Skin epidermis (tissue), 12 donors: Measurements from ENCODE around the gene PPIH.
"Not testable (repeated sequence)": the region's sequence is repeated elsewhere in the genome, so short reads cannot be mapped to it uniquely, and the experiment has no call there.

Experiments
- H3K27ac ChIP-seq, 21 experiments: fragments of 200-600 bp; sonication (generic) in 11 of 21; one replicate each; pipeline ENCODE4 v1.5.0; 2020; ENCODE audit warnings: mild to moderate bottlenecking in 3 of 21, inconsistent platforms in 2 of 21, moderate library complexity in 2 of 21
- H3K4me3 ChIP-seq, 7 experiments: fragments of 200-600 bp; sonication (generic) in 2 of 7; one replicate each; pipeline ENCODE4 v1.5.0; 2020; ENCODE audit warnings: inconsistent platforms in 2 of 7, mild to moderate bottlenecking in 2 of 7, moderate library complexity in 1 of 7

Gene PPIH

DNA sequence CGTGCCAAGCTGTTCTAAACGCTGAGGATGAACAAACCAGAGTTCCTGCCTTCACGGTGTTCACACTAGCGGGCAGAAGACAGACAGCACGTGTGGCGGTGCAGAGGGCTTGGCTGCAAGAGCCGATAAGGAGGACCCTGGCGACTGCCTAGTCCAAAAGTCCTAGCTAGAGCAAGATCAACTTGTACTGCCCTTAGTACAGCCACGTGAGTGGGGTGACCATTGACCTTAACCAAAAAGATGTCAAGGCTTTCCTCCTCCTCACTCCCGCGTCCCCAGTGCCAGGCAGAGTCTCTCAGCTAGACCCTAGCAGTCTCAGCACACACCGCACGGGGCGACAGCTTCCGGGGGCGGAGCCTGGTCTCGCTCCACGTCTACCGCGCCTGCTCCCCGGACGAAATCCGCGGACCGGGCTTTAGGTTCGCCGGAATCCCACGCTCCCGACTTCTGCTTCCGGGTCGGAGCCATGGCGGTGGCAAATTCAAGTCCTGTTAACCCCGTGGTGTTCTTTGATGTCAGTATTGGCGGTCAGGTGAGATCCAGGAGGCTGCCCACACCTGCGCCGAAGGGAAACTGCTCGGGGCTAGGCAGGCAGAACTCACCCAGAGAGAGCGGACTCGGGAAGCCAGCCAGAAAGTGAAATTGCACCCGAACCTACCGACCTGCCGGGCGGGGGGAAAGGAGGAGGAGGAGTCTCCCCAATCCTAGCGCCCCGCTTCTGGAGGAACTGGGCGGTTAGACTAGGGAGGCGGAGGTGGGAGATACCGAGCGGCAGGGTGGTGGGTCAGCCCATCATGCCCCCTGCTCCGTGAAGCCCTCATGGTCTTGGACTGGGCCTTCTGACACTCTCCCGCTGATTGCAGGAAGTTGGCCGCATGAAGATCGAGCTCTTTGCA lies at the start of gene PPIH:
PPIH (plus strand) TSS at position 443 of the 896 bp plus-strand sequence; CDS start at position 467, 24 bp downstream.
- Histone ChIP-seq H3K4me3 (peak within 1 kb of the TSS; percentile 58 to 94 (median 73)), H3K27ac (peak within 1 kb of the TSS in 20 of 21 experiments; percentile 59 to 92 (median 82))

GRCh38 chr1:42613803-42614131 lies 44.5 kb upstream of the PPIH start:
- Histone ChIP-seq H3K4me3 (no peak overlapping the region), H3K27ac (no peak overlapping the region)

GRCh38 chr1:42618866-42619265 lies 39.4 kb upstream of the PPIH start:
- H3K27ac ChIP-seq: no peak overlapping the region
- H3K4me3 ChIP-seq: no peak overlapping the region

DNA sequence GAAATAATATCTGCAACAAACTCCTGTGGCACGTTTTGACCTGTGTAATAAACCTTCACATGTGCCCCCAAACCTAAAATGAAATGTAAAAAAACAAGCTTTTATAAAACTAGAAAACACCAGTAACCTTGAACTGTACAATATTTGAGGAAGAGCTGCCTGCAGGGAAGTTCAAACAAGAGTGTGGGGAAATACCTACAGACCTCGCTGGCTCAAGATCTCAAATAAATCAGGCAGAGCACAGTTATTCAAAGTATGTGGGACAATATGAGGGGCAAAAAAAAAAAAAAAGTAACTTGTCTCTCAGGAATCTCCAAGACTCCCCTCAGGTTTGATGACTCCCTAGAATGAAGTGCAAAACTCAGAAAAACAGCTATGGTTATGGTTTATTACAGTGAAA lies 37.9 kb upstream of the PPIH start:
- Histone ChIP-seq H3K4me3 (no peak overlapping the region), H3K27ac (no peak overlapping the region)

DNA sequence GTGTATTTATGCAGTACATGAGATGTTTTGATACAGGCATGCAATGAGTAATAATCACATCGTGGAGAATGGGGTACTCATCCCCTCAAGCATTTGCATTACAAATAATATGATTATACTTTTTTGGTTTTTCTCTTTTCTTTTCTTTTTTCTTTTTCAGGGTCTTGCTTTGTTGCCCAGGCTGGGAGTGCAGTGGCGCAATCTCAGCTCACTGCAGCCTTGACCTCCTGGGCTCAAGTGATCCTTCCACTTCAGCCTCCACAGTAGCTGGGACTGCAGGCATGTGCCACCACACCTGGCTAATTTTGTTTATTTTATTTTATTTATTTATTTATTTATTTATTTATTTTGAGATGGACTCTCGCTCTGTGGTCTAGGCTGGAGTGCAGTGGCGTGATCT lies 37.0 kb upstream of the PPIH start:
- not testable (repeated sequence) for H3K4me3 ChIP-seq

DNA sequence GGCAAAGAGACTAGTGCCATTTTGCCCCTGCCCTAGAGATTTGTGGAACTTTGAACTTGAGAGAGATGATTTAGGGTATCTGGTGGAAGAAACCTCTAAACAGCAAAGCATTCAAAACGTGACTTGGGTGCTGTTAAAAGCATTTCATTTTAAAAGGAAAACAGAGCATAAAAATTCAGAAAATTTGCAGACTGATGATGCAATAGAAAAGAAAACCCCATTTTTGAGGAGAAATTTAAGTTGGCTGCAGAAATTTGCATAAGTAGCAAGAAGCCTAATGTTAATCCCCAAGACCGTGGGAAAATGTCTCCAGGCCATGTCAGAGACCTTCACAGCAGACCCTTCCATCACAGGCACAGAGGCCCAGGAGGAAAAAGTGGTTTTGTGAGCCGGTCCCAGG lies 31.0 kb upstream of the PPIH start:
- H3K4me3 ChIP-seq, H3K27ac ChIP-seq: not testable (repeated sequence)

More for the DNA sequence above, 37.0 kb upstream of the PPIH start:
- not testable (repeated sequence) for H3K27ac ChIP-seq

GRCh38 chr1:42639116-42639515 lies 19.1 kb upstream of the PPIH start:
- H3K4me3 ChIP-seq: no peak overlapping the region
- H3K27ac ChIP-seq: no peak overlapping the region

DNA sequence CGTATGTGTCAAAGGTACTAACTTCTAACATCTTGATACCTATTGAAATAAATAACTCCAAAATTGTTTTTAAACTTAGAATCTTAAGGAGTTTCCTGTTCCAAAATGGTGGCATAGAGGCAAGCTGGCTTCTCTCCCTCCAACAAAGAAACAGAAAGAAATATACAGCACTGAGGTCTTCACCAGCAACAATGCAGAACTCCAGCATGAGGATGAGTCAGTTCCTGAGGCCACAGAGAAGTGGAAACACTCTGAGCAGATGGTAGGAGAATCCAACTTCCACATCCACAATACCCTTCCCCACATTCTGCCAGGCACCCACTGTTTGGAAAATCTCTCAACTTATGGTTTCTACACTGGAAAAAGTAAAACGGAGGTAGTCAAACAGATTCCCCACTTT lies 12.2 kb upstream of the PPIH start:
- no peak overlapping the region for H3K4me3 ChIP-seq
- H3K27ac ChIP-seq: no peak overlapping the region

DNA sequence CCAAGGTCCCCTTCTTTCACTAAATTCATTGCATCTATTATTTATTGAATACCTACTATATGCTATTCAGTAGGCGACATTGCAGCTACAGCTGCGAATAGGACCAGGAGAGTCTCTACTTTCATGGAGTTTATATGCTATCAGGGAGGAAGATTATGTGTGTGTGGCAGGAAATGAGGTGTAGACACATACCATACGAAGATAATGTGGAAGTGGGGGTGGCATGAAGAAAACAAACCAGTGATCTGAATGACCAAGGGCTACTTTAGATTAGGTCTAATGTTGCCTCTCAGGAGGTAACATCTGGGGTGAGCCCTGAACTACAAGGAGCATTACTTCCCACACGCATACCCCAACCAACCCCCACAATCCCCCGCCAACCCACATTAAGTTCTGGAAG lies 1.0 kb upstream of the PPIH start:
- Histone ChIP-seq H3K4me3 (peak overlapping the region in 2 of 7 experiments; percentile 61 to 70), H3K27ac (peak overlapping the region in 11 of 21 experiments; percentile 70 to 91 (median 83))

DNA sequence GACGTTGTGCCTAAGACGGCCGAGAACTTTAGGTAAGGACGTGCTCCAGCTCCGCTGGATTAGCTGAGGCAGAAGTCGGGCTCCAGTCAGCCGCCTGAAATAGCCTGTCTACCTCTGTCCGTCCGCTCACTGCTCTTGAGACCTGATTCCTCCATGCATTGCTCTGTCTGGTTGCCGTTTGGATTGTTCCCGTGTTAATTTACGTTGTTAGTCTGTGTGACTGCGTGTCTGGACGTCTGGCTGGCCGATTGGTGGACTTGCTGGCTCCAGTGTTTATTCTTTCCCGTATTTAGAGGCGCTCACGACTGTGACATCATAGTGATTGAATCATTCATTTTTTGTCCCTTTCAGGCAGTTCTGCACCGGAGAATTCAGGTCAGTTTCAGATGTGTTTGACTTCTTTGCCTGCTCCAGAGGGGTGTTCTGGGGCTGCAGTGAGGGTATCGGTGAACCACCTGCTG lies 684 bp downstream of the PPIH start:
- H3K27ac ChIP-seq: peak overlapping the region in 20 of 21 experiments; percentile 41 to 92 (median 82)
- H3K4me3 ChIP-seq: peak overlapping the region; percentile 58 to 94 (median 73)

GRCh38 chr1:42660907-42661500 lies 2.8 kb downstream of the PPIH start:
- no peak overlapping the region for H3K4me3 ChIP-seq
- no peak overlapping the region for H3K27ac ChIP-seq

DNA sequence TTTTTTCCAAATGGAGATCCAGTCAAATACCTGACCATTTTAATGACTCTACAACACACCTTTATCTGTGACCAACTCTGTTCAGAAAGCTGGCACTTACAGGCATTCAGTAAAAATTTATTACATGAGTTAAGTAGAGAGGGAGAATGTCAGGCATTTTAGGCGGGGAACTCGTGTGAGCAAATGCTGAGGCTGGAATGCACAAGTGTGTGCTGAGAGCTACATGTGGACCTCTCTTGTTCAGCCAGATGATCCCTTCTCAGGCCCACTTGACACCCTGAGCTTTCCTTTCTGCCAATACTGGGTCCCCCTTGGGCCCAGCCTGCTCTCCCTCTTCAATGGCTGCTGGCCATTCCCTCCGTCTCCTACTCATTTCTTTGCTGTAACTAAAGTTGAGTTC lies 11.7 kb downstream of the PPIH start:
- H3K27ac ChIP-seq: no peak overlapping the region

GRCh38 chr1:42670425-42670824 lies 12.2 kb downstream of the PPIH start:
- no peak overlapping the region for H3K27ac ChIP-seq

More for the DNA sequence above, 11.7 kb downstream of the PPIH start:
- H3K4me3 ChIP-seq: no peak overlapping the region

DNA sequence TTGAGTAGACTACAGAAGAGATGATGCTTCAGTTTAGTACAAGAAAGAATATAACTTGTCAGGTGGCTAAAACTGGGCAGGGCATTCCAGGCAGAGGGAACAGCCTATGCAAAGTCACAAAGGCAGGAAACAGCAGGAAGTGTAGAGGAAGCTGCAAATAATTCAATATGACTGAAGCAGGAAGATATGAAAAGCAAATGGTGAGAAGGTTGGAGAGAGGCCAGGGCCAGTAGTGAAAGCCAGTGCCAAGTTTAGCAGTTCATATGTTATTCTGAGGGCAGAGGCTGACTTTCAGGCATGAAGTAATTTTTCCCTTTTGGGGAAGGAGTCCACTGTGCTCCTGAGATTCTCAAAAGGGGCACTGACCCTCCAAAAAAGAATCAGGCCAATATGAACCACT lies 16.0 kb downstream of the PPIH start:
- Histone ChIP-seq H3K4me3 (no peak overlapping the region), H3K27ac (peak overlapping the region in 1 of 21 experiments; percentile 30)

More at GRCh38 chr1:42670425-42670824, 12.2 kb downstream of the PPIH start:
- H3K4me3 ChIP-seq: no peak overlapping the region

DNA sequence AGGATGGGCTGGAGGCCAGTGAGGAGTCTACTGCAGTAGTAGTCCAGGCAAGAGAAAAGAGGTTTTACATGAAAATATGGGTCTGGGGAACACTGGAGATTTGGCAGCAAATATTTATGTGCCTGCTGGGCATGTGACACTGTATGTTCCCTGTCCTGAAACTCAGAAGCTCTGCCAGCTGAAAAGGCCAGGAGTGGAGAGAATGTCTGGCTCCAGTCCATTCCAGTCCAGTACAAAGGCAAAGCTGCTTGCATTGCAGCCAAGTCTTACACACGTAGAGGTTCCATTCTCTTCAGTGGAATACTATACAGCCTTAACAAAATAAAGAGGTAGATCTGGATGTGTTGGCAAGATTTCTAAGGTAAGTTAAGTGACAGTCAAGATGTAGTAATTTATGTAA lies 16.5 kb downstream of the PPIH start:
- no peak overlapping the region for H3K4me3 ChIP-seq
- H3K27ac ChIP-seq: peak overlapping the region in 1 of 21 experiments; percentile 30

GRCh38 chr1:42675467-42675866 lies 17.2 kb downstream of the PPIH start:
- H3K4me3 ChIP-seq: no peak overlapping the region
- no peak overlapping the region for H3K27ac ChIP-seq

DNA sequence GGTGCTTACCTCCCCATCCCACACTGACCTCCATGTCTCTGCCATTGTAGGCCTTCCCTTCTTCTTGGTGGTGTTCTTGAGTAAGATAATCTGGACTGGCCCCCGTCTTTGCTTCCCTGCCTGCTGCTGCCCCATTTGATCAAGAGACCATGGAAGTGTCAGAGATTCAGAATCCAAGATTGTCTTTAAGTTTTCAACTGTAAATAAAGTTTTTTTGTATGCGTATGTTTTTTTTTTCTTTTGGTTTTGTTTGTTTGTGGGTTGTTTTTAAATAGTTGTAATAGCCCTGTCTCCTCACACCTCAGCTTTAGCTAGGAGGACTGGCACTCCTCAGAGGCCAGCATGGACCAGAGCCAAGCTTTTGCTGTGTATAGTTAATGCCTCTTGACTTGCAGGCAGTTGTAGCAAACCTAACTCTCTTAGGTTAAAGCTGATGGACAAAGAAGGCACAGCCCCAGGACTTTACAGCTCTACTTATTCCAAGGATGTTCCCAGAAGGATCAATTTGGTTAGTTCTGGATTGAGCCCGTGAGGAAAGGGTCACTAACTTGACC lies 18.4 kb downstream of the PPIH start:
- H3K27ac ChIP-seq: no peak overlapping the region
- H3K4me3 ChIP-seq: no peak overlapping the region

- H3K27ac ChIP-seq: no peak overlapping the region
These were observed 21.3 kb downstream of the PPIH start for GRCh38 chr1:42679364-42679983.

GRCh38 chr1:42680055-42680454 lies 21.8 kb downstream of the PPIH start:
- H3K27ac ChIP-seq: no peak overlapping the region
- H3K4me3 ChIP-seq: no peak overlapping the region

More at GRCh38 chr1:42679364-42679983, 21.3 kb downstream of the PPIH start:
- H3K4me3 ChIP-seq: no peak overlapping the region
